NCI-H69 (cell line): ENCODE data around the gene POU5F2.

ENCODE experiments used
- DNase-seq: peaks from one replicate; lab custom pipeline; 2025; lab: John Stamatoyannopoulos, UW

POU5F2 gene

GRCh38 chr5:93716453-93716852, 24.9 kb downstream of the POU5F2 start:
- DNase-seq = peak; percentile 27

- DNase-seq = peak; percentile 64
Measured at GRCh38 chr5:93715761-93716160, 25.6 kb downstream of the POU5F2 start.

GRCh38 chr5:93715327-93715726, 26.1 kb downstream of the POU5F2 start:
- DNase-seq = peak; percentile 98

GRCh38 chr5:93708442-93708841, 33.0 kb downstream of the POU5F2 start:
- peak; percentile 27 for DNase-seq

GRCh38 chr5:93705896-93706295, 35.5 kb downstream of the POU5F2 start:
- DNase-seq = peak; percentile 80

- DNase-seq = peak; percentile 46
Measured at GRCh38 chr5:93704996-93705395, 36.4 kb downstream of the POU5F2 start.

- DNase-seq = no peak
Measured at GRCh38 chr5:93691997-93692396, 49.4 kb downstream of the POU5F2 start.
